Loucy (cell line): Measurements from ENCODE around the gene SLC39A11.

ENCODE experiments used
- EZH2phosphoT487 ChIP-seq: fragments of 200-600 bp; IDR thresholded peaks from 2 replicates; pipeline ENCODE4 v1.6.1; 2018; ENCODE audit warnings: antibody characterized with exemption, mild to moderate bottlenecking, moderate library complexity, borderline replicate concordance
- TF ChIP-seq, protein P1 (sequence below): fragments of 200-600 bp; sonication (generic); conservative IDR thresholded peaks from 2 replicates; pipeline ENCODE4 v1.5.1; 2014; ENCODE audit warnings: mild to moderate bottlenecking, antibody characterized with exemption, low read length

DNA sequence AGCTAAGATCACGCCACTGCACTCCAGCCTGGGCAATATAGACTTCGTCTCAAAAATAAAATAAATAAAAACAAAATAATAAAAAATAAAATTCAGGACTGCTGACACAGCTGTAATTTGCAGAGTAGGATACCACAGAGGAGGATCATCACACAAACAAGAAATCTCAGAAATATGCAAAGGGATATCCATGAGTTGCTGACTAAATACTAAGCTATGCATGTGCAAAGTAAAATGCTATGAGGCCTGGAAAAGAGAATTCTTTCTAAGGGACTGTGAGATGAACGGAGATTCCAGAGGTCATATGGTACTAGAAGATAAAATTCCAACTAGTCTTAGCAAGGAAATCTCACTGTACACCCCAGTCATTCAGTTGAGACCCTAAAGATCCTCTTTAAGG is 74.8 kb downstream of the SLC39A11 start:
- TF ChIP-seq, protein P1, sequence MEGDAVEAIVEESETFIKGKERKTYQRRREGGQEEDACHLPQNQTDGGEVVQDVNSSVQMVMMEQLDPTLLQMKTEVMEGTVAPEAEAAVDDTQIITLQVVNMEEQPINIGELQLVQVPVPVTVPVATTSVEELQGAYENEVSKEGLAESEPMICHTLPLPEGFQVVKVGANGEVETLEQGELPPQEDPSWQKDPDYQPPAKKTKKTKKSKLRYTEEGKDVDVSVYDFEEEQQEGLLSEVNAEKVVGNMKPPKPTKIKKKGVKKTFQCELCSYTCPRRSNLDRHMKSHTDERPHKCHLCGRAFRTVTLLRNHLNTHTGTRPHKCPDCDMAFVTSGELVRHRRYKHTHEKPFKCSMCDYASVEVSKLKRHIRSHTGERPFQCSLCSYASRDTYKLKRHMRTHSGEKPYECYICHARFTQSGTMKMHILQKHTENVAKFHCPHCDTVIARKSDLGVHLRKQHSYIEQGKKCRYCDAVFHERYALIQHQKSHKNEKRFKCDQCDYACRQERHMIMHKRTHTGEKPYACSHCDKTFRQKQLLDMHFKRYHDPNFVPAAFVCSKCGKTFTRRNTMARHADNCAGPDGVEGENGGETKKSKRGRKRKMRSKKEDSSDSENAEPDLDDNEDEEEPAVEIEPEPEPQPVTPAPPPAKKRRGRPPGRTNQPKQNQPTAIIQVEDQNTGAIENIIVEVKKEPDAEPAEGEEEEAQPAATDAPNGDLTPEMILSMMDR, result no peak
- TF ChIP-seq EZH2phosphoT487, result no peak
